Germinal center (tissue), 1 donor: ENCODE measurements around the gene NTSR1.

Experiments
- DNase-seq: peaks from one replicate; pipeline ENCODE4 v3.0.0; 2012; ENCODE audit warnings: mixed read lengths, low spot score

Gene NTSR1

DNA sequence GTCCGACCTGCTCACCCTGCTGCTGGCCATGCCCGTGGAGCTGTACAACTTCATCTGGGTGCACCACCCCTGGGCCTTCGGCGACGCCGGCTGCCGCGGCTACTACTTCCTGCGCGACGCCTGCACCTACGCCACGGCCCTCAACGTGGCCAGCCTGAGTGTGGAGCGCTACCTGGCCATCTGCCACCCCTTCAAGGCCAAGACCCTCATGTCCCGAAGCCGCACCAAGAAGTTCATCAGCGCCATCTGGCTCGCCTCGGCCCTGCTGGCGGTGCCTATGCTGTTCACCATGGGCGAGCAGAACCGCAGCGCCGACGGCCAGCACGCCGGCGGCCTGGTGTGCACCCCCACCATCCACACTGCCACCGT is 885 bp downstream of the NTSR1 start:
- no peak for DNase-seq

DNA sequence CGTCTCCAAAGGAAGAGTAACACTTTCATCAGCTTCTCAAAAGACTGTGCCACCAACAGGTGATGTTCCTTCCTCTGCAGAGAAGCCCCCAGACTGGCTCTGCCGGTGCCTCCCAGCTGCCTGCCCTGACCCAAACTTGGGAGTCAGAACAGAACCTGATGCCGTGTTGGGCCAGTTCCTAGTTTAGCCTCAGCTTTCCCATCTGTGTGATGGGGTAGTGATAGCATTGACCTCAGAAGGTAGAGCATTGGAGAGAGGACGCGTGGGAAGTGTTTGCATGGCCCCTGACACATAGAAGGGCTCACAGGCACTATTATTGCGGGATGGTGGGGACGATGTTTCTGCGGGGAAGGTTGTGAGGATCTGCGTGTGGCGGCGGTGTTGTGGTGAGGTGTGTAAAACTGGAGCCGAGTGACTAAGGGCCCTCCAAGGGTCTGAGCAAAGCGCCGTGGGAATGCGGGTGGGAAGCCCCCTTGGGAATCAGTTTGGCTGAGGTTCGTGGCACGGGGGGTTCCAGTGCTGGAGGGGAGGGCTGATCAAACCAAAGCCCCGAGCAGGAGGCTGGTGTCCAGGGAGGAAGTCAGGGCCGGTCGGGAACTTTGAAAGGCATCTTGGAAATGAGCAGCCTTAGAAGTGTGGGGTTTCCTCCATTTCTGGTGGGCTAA is 1.7 kb downstream of the NTSR1 start:
- DNase-seq, result no peak

DNA sequence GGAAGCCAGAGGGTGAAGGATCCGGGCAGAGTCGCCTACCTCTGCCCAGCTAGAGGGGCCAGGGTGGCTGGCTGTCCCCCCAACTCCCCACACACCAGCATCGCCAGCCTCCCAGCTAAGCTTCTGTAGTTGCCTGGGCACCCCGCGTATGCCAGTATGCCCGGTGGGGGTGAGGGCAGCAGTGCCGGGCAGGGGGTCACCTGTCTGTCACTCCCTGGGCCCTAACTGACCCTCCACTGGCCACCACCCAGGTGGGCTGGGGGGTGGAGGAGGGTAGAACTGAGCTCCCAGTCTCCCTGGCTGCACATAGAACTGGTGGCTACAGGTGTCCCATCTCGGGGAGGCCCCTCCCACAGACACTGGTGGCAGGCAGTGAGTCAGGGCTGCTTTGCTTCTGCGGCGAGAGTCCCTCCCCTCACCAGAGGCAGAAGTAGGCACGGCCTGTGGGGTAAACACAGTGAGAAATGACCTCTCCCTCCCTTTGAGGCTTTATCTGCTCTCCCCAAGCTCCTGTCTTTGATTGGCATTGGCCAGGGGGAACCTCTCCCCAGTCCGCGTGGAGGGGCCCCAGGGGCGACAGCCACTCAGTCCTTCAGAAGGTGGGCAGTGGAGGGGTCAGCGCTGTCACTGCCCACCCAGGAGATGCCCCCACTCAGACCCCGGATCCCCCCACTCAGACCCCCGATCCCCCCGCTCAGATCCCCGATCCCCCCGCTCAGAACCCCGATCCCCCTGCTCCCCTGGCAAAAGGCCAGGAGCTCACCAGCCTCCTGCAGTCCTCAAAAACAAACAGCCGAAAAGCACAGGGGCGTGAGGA is 2.5 kb downstream of the NTSR1 start:
- DNase-seq, result no peak

DNA sequence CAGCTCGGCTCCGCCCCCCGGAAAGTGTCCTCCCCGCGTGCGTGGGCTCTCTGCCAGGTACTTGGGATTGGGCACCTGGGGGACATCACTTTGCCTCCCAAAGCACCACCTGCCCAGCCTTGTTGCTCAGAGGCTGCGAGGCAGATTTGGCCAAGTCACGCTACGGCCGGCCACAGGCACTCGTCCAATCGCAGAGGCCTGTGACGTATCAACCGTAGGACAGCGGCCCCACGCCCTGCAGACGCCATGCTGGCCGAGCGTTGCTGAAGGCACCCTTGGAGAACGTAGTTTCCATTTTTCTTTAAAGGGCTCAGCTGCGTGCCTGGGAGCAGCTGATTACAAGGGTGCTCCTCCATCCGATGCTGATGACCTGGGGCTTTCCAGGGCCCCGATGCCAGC is 3.1 kb downstream of the NTSR1 start:
- DNase-seq, result no peak

DNA sequence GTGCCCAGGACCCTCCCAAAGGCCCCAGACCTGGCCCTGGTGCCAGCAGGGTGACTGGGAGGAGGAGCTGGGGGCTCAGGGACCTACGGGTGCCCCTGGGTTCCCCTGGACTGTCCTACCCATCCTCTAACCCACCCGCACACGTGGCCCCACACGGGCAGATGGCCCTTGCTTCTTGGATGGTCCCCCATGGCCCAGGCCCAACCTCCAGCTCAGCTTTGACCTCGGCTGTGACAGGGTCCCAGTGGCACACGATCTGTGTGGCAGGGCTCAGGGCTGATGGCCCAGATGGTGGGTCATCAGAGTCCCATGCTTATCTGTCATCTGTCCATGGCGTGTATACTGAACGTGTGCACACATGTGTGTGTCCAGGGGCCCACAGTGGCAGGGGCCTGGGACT is 4.0 kb downstream of the NTSR1 start:
- DNase-seq, result no peak

DNA sequence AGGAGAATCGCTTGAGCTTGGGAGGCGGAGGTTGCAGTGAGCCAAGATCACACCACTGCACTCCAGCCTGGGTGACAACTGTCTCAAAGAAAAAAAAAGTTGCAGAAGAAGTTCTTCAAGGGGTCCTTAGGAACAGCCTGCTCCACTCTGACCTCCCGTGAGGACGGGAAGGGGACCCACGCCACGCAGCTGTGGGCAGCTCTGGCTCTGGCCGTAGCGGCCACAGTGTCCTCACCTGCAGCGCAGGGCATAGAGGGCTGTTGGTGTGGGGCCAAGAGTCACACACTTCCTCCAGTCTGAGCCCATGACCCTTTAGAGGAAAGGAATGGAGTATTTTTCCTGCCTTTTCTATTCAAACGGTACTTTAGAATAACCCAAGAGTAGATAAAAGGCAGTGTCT is 5.4 kb downstream of the NTSR1 start:
- no peak for DNase-seq

DNA sequence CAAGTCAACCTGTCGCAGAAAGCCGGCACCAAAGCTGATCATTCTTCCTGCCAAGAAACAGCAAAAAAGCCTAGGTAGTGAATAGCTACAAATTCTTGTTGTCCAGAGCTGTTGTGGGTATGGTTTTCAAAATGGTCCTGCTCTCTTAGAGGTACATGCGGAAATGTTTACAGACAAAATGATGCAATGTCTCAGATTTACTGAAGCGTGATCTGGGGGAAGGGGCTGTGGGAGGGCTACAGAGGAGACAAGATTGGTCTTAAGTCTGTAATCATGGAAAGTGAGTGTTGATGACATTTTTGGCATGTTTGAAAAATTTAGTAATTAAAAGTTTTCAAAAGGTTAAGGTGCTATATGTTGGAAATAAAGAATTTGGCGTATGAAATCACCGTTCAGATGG is 6.2 kb downstream of the NTSR1 start:
- DNase-seq, result no peak

DNA sequence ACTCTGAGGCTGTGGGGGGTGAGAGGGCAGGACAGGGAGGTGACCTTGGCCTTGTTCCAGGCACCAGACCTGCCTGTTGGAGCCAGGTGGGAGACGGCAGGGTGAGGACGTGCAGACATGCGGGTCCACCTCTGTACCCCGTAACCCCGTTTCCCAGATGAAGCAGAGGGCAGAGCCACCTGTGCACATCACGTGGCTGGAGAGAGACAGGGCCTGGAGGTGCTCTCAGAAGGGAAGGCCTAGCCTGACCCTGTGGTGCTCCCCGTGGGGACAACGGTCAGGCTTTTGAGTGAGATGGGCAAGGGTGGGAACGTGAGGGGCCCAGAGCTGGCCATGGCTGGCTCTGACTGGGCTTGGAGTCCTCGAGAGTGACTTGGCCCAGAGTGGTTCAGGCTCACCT is 6.6 kb downstream of the NTSR1 start:
- no peak for DNase-seq

DNA sequence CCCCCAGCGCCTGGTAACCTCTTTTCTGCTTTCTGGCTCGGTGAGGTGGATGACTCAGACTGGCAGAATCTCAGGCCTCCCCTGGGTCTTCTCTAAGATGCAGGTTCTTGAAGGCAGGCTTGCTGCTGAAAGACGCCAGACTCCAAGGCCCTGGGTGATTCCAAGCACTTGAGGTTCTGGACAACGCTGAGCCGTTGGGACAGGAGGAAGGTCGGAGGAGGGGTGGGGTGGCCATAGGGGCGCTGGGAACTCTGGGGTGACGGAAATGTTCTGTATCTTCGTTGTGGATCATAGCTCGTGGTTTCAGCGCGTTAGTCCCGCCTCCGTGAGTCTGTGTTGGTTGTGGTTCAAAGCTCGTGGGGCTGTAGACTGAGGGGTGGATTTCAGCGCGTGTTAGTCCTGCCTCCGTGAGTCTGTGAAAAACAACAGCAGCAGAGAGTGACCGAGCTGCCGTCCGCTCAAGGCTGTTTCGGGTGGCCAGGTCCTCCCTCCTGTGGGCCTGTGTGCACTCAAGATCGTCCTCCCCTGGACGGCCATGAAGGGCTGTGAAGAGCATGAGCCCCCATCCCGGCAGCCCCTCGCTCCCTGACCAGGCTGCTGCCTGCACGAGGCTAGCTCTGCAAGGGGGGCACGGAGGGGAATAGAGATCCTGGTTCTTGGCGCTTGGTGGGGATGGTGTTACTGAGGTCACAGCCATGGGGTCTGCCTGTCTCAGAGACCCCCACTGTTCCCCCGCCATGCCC is 7.7 kb downstream of the NTSR1 start:
- no peak for DNase-seq

DNA sequence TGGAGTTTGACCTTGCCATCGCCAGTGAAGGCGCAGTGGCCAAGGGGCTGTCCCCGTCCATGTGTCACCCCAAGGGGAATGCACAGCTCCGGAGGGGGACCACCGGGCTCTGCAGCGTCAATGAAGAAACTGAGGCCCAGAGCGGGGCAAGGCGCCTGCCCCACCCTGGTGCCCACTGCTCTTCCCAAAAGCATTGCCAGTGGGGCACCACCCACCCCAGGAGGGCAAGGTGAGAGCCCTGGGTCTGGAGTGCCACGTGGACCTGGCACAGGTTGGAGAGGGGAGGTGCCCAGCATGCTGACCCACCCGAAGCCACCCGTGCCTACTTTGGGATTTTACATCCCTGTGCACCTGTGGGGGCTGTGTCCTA is 8.3 kb downstream of the NTSR1 start:
- DNase-seq, result no peak

DNA sequence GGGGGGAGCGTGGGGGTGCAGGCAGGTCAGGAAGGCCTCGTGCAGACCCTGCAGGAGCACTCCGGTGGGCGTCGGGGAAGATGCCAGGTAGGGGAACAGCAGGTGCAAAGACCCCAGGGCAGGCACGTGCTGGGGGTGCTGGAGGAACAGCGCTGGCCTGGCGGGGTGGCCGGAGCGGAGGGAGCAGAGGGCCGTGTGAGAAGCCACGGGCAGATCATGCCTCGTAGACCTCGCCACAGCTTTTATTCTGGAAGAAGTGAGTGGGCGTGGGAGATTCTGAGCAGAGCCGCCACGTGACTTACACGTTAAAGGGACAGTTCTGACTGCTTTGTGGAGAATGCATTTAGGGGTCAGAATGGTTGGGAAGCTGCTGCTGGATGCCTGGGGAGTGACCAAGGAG is 9.3 kb downstream of the NTSR1 start:
- DNase-seq, result no peak

DNA sequence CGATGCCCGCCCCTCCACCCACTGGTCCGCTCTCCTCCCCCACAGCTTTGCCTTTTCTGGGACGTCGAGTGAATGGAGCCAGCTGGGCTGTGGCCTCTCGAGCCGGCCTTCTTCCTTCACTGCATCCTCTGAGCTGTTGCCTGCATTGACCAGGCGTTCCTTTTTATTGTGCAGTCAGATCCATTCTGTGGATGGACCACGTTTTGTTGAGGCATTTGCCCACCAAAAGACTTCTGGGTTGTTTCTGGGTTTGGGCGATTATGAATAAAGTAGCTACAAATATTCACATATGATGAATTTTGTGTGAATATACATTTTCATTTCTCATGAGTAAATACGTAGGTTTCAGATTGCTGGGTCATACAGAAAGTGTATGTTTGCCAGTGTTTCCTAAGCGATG is 9.9 kb downstream of the NTSR1 start:
- no peak for DNase-seq

DNA sequence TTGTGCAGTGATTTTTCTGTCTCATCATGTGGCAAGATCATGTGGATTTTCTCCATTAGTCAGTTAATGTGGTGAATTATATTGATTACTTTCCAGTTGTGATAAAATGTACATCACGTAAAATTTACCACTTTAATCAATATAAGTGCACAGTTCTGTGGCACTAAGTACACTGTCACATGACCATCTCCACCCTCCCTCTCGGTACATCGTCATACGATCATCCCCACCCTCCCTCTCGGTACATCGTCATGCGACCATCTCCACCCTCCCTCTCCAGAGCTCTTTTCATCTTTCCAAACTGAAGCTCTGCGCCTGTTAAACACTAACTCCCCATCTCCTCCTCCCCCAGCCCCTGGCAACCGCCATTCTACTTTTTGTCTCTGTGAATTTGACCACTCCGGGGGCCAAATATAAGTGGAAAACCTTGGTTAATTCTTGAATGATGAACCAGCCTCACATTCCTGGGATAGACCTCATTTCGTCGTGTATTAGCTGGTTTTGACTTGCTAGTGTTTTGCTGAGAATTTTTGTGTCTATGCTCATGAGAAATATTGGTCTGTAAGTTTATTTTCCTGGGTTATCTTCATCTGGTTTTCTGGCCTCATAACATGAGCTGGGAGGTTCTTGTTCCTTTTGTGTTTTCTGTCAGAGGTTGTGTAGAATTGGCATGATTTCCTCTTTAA is 10.8 kb downstream of the NTSR1 start:
- DNase-seq, result no peak

DNA sequence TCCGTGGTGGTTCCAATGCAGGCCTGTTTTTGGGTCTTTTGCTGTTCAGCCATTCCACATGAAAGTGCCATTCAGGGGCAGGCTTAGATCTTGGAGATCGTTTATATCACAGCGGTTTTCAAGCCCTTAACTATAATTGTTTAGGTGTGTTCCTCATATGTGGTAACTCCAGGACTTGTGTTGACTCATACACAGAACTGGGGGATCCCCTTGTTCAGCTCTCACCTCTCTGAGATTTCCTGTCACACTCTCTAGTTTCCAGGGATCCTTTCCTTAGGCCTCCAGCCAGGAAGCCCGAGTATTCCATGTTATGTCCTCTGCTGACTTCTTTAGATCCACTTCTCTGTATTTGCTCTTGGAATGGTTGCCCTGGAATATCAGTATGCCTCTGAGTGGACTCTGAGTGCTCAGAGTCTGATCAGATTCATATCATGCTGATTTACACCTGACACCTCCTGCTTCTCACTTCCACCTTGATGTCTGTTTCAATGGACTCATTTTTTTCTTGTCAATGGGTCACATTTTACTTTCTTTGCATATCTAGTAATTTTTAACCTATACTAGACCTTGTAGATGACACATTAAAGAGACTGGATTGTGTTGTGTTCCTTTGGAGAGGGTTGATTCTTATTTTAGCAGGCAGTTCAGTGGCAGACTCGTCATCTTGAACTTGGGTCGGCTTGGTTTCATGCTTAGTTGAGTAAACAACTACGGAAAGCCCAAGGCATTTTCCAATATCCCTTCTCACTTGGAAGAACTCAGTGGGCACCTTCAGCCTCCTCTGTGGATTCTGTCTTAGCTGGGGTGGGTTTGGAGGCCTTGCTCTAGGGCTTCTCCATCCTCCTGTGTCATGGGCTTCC is 13.1 kb downstream of the NTSR1 start:
- DNase-seq, result no peak

DNA sequence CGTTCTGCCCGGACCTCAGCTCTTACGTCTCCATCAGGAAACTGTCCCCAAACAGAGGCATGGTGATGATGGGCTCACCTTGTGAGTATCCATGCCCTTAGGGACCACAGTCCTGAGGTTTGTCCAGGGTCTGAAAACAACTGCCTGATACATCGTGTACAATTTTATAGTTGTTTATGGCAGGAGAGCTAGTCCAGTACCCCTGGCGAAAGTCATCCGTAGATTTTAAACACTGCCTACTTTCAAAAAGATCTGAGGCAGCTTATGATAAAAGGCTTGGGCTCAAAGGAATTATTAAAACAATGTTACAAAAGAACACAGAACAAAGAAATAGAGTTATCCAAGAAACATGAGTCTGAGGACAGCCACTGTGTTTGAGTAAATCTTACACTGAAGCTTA is 14.0 kb downstream of the NTSR1 start:
- no peak for DNase-seq

DNA sequence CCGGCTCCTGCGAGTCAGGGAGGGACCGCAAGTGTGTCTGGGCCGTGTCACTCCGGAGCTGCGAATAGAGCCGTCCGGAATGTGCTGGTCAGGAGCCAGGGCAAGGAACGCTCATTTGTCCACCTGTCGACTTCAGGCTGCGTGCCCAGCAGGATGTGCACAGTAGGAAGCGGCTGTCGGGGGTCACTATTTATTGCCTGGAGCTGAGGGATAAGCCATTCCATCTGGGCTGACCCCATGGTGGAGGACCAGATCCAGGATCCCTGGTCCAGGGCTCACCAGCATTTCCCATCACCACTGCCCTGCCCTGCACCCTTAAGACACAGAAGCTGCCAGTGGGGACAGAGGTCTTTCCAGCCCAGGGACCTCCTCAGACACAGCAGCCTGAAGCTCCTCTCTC is 14.7 kb downstream of the NTSR1 start:
- DNase-seq, result no peak

DNA sequence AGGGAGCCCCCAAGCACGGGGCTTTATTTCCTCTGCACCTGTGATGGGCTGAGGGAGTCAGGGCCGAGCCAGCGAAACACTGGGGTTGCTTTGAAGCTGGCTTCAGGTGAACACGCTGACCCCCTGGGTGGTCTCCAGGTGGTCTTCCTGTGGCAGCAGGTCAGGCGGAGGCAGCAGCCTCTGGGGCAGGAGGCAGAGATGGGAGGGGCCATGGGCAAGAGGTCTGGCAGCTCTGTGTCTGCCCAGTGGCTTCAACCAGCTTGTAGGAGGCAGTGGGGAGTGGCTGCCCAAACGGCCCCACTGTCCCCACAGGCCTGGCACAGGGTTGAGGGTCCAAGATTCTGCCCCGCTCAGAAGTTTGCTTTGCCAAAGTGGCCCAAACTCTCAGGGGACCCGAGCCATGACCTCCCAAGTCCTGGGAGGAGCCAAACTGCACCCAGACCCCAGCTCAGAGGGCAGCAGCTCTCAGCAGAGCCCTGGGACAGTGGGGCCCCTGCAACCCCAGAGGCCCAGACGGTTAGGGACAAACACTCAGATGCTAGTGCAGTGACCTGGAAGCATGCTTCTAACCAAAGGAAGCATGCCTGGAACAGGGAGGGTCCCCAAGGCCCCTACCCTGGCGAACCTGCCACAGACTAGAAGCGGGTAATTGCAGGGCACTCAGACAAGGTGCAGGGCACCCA is 15.3 kb downstream of the NTSR1 start:
- no peak for DNase-seq

DNA sequence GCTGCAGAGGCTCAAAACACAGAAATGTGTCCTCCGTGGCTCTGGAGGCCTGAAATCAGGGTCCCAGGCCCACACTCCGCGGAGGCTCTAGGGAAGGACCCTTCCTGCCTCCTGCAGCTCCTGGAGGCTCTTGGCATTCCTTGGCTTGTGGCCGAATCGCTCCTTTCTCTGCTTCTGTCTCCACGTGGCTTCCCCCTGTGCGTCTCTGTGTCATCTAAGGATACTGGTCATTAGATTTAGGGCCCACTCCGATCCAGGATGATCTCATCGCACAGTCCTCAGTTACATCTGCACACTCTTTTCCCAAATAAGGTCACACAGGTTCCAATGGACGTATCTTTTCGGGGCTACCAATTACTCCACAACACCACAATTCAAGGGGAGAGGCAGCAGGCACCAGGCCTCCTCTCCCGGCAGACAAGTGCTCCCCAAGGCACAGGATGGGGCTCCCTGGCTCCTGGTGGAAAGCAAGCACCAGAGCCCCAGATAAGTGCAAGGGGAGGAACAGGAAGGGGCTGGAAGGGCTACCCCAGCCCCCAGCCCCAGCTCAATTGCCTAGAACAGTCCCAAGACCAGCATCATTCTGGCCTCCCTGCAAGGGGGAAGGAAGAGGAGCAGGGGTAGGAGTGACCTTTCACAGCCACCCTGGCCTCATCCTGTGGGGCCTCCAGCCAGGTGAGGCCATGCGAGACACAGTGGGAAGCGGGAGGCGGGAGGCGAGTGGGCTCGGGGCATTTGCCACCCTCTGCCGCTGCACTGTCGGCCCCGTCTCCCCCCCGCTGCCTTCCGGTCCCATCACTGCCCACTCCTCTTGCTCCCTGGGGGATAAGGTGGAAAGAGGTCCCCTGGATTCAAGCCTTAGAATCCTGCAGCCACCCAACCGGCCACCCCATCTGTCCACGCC is 16.3 kb downstream of the NTSR1 start:
- no peak for DNase-seq

DNA sequence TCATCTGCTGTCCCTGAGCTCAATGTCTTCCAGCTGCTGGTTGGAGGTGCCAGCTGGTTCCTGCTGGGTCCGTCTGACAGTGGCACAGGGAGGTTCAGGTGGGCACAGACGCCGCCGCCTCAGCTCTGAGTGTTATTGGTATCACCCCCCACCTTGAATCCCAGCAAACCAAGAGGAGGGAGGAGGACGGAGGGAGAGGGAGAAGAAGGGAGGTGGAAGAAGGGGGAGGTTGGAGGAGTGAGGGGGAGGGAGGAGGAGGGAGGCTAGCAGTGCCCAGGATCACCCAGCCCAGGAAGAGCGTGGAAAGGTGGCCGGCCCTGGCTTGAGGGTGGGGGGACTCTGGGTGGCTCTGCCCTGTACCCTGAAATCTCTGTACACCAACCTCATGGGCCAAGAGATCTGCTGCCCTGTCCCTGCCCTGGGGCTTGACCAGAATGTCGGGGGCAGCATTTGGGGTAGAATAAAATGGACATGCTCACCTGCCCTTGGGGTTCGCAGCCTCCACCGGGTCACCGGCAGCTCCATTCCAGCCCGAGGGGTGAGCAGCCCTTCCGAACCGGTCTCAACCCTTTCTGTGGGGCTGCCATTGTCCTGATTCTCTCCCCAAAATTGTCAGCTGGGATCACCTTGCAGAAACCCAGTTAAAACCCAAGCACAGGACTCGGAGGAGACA is 17.1 kb downstream of the NTSR1 start:
- DNase-seq, result no peak

DNA sequence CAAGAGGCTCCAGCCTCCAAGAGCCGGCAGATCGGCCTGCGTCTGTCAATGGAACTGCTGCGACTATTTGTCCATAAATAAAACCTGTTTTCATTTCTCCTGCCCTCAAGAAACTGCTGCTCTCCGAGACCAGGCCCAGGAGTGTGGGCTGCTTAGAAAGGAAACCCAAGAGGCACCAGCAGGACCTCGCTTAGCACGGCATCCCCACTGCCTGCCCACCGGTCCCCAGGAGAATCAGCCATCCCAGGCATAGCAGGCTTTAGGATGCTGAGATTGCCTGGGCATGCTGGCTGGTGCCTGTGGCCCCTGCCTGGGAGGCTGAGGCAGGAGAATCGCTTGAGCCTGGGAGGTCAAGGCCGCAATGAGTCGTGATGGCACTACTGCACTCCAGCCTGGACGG is 17.6 kb downstream of the NTSR1 start:
- no peak for DNase-seq
